Frontal cortex (tissue), 4 donors: ENCODE data around the gene UMOD. TPM values are rescaled to one million over a fixed set of nuclear protein-coding genes. Genes with fewer than 3 reads are reported as not detected.

Experiments used
- DNase-seq, 2 donors: peaks; one replicate each; pipeline ENCODE4 v3.0.0; 2012; ENCODE audit warnings: low spot score in 2 of 2
- FAIRE-seq: peaks from 2 replicates; lab custom pipeline; 2012; peaks lifted over from hg19 to GRCh38; lab: Jason Lieb, UNC
- total RNA-seq: library from RNA; depleted of rRNA; stranded (reverse); fragments of >200 nt; gene quantifications from one replicate; pipeline ENCODE4 v1.2.3, GENCODE V29; 2014
- donor health status: control.
- donor health status: control.
- donor health status: control.

UMOD gene
- total RNA-seq, 1 donor from 2014 or later = not detected

- DNase-seq (no peak), FAIRE-seq (no peak)
These were observed 44.2 kb downstream of the UMOD start for GRCh38 chr16:20308266-20308665.

- FAIRE-seq (no peak), DNase-seq (no peak)
These were observed 44.7 kb downstream of the UMOD start for GRCh38 chr16:20307791-20308190.

GRCh38 chr16:20307240-20307671 lies 45.3 kb downstream of the UMOD start:
- no peak for DNase-seq
- no peak for FAIRE-seq

GRCh38 chr16:20306401-20306800 lies 46.1 kb downstream of the UMOD start:
- FAIRE-seq (no peak), DNase-seq (no peak)

GRCh38 chr16:20303012-20303411 lies 49.5 kb downstream of the UMOD start:
- DNase-seq = no peak
- FAIRE-seq = no peak

GRCh38 chr16:20302389-20302788 lies 50.1 kb downstream of the UMOD start:
- DNase-seq (no peak), FAIRE-seq (no peak)

GRCh38 chr16:20301840-20302239 lies 50.7 kb downstream of the UMOD start:
- no peak for DNase-seq
- no peak for FAIRE-seq

GRCh38 chr16:20300312-20301097 lies 52.0 kb downstream of the UMOD start:
- DNase-seq (peak in 1 of 2 donors; percentile 34), FAIRE-seq (no peak)

GRCh38 chr16:20298452-20298851 lies 54.1 kb downstream of the UMOD start:
- DNase-seq (no peak), FAIRE-seq (no peak)

GRCh38 chr16:20291208-20292206 lies 61.0 kb downstream of the UMOD start:
- DNase-seq (no peak), FAIRE-seq (no peak)

- FAIRE-seq (no peak), DNase-seq (no peak)
These were observed 62.9 kb downstream of the UMOD start for GRCh38 chr16:20289571-20289970.

- no peak for FAIRE-seq
- no peak for DNase-seq
These were observed 66.5 kb downstream of the UMOD start for GRCh38 chr16:20285993-20286499.

Other genes with a start within 250 kb of the UMOD start
- under 0.01 TPM for gene GP2, start 25.2 kb downstream of the UMOD start, total RNA-seq
- gene PDILT, start 52.0 kb upstream of the UMOD start, total RNA-seq = not detected
- under 0.01 TPM for gene ACSM5, start 56.8 kb upstream of the UMOD start, total RNA-seq
- gene ACSM2A, start 98.8 kb upstream of the UMOD start, total RNA-seq = not detected
- not detected for gene ACSM2B, start 223.7 kb upstream of the UMOD start, total RNA-seq